Adrenal gland (tissue), 5 donors: ENCODE results near the gene FKBP10.

Experiments
- POLR2A ChIP-seq, 2 donors: fragments of 450-650 bp; IDR thresholded peaks; one replicate each; pipeline ENCODE4 v1.6.1; 2017; ENCODE audit warnings: antibody characterized with exemption in 2 of 2, mild to moderate bottlenecking in 2 of 2, moderate library complexity in 1 of 2
- TF ChIP-seq, protein P1 (sequence below), 6 experiments: fragments of 450-650 bp in 4 of 6; fragments of 200-600 bp in 2 of 6; sonication (generic) in 1 of 6; IDR thresholded peaks; 1 replicate in 5 of 6; 2 replicates in 1 of 6; pipeline versions ENCODE4 v1.5.1 to v1.8.0; 2016 to 2021; ENCODE audit warnings: antibody characterized with exemption in 6 of 6, mild to moderate bottlenecking in 2 of 6, moderate library complexity in 1 of 6
- donor health status: DM: no; HTN: no; CAD: no.

DNA sequence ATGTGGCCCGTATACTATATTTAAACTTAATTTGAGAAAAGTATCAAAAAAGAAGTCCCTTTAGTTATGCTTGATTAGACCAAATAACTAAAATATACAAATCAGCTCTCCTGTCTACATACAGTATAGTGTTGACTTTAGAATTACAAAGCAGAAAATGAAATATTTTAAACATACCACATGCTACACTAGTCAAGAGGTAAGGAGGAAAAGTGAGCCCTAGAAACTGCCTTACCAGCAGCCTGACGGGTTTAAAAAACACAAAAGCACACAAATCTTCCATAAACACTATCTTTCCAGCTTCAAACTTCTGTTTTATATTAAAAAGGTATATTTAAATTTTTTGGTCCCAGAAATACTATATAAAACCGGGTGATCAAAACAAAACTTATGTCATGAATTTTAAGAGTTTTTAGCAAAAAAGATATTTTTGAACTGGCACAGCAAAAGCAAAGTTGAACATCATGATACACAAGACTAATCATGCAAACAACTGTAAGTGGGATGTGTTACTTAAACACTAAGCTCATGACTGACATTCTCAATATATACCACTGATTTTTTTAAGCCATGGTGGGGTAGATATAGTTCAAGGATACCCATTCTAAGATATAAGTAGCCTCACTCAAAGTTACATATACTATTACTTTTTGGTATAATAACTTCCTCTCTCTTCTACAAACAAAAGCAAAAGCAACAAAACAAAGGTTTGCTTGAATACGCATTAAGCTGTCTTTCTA, 36.6 kb downstream of the FKBP10 start:
- TF ChIP-seq, protein P1, sequence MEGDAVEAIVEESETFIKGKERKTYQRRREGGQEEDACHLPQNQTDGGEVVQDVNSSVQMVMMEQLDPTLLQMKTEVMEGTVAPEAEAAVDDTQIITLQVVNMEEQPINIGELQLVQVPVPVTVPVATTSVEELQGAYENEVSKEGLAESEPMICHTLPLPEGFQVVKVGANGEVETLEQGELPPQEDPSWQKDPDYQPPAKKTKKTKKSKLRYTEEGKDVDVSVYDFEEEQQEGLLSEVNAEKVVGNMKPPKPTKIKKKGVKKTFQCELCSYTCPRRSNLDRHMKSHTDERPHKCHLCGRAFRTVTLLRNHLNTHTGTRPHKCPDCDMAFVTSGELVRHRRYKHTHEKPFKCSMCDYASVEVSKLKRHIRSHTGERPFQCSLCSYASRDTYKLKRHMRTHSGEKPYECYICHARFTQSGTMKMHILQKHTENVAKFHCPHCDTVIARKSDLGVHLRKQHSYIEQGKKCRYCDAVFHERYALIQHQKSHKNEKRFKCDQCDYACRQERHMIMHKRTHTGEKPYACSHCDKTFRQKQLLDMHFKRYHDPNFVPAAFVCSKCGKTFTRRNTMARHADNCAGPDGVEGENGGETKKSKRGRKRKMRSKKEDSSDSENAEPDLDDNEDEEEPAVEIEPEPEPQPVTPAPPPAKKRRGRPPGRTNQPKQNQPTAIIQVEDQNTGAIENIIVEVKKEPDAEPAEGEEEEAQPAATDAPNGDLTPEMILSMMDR (IDR thresholded peaks at IDR 0.05), result no peak
- no peak for TF ChIP-seq POLR2A (IDR thresholded peaks at IDR 0.05)
